GM18526 (cell line): ENCODE data around the gene MRPS23.

Experiments
- POLR2A ChIP-seq: IDR thresholded peaks from 3 replicates; pipeline ENCODE4 v1.6.1; 2011; ENCODE audit not compliant: insufficient read length; ENCODE audit errors: extremely low read depth

The MRPS23 gene

DNA sequence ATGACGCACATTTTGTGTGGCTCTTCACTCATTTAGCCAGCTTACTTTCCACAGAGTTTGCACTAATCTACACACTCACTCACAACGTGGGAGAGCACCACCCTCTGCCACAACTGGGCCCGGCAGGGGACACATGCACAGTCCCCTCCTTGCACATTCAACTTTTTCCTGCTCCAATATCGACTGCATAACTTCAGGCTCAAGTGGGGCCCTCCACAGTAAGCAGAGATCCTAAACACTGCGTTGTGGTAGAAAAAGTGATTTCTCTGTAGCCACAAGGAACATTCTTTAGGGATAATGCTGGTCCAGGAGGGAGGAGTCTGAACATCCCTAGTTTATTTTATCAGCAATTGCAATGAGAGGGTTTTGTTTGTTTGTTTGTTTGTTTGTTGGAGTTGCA, 40.0 kb downstream of the MRPS23 start:
- no peak for TF ChIP-seq POLR2A

GRCh38 chr17:57808882-57809281, 41.0 kb downstream of the MRPS23 start:
- no peak for TF ChIP-seq POLR2A

GRCh38 chr17:57806167-57806830, 43.5 kb downstream of the MRPS23 start:
- TF ChIP-seq POLR2A: no peak

GRCh38 chr17:57803021-57803420, 46.8 kb downstream of the MRPS23 start:
- TF ChIP-seq POLR2A: no peak

DNA sequence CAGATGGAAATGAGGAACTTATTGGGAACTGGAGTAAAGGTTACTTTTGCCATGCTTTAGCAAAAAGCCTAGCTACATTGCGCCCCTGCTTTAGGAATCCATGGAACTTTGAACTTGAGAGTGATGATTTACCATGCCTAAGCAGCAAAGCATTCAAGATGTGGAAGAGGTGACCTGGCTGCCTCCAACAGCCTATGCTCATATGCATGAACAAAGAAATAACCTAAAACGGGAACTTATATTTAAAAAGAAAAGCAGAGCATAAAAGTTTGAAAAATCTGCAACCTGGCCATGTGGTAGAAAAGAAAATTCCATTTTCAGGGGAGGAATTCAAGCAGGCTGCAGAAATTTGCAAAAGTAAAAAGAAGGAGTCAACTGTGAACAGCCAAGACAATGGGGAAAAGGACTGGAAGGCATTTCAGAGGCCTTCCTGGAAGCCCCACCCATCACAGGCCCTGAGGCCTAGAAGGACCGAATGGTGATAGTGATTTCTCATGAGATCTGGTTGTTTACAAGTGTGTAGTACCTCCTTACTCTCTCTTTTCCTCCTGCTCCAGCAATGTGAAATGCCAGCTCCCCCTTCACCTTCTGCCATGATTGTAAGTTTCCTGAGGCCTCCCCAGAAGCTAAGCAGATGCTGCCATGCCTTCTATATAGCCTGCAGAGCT, 48.7 kb downstream of the MRPS23 start:
- no peak for TF ChIP-seq POLR2A

- TF ChIP-seq POLR2A: no peak
Measured at GRCh38 chr17:57794841-57795240, 55.0 kb downstream of the MRPS23 start.

DNA sequence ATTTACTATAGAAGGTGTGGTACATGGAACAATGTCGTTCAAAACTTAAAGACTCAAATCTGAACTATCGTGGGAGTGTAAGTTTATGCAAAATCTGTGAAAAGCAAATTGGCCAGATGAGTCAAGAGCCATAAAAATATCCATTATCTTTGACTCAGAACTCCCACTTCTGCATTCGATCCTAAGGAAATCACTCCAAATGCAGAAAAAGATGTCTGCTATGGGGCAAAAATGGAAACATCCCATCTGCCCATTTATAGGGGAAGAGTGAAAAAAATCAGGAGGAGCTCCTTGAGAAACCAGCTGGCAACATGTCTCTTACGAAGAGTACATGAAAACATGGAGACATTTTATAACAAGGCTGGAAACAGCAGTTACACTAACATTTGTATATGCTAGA, 61.1 kb downstream of the MRPS23 start:
- TF ChIP-seq POLR2A: no peak

DNA sequence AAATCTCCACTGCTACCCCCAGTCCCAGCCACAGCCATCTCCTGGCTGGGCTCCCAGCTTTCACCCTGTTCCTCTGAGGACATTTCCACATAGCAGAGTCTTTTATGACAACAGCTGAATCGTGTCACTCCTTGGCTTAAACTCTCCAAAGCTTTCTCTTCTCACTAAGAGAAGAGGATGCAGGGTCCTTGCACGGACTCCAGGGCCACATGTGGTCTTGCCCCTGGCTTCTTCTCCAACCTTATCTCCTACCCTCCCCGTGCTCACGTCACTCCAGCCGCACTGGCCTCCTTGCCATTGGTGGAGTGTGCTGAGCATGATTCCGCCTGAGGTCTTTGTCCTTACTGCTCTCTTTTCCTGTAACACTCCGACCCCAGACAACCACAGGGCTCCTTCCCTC, 64.8 kb downstream of the MRPS23 start:
- no peak for TF ChIP-seq POLR2A
